ENCODE data around the gene PIK3CA. TPM values are rescaled to one million over a fixed set of nuclear protein-coding genes. Genes with fewer than 3 reads are reported as not detected.
A peak's percentile ranks its signal among the peaks of the same experiment; 100 is the strongest.

Gene PIK3CA
- total RNA-seq, 1 experiment from 2014 or later, result 21.7 TPM

- DNase-seq (ENCODE audit: low read depth), result no peak
These were observed 10.3 kb downstream of the PIK3CA start for GRCh38 chr3:179158336-179159039.

DNA sequence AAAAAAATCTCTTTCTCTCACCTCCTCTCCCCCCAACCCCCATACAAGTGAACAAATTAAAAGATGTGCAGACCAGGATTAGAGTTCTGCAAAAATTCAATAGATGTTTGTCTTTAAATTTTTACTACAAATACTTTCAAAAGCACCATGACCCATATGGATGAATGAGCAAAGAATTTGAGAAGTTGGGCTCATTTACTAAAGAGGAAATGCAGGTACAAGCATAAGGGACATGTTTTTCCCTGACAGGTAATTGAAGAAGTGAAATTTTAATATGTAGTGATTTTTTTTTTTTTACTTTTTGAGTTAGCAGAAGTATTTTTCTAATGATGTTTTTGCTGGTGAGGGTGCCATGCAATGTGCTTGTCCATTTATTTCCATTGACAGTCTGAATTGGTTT is 15.3 kb downstream of the PIK3CA start:
- no peak for DNase-seq (ENCODE audit: low read depth)

- no peak for DNase-seq (ENCODE audit: low read depth)
These were observed 16.7 kb downstream of the PIK3CA start for GRCh38 chr3:179164857-179165256.

DNA sequence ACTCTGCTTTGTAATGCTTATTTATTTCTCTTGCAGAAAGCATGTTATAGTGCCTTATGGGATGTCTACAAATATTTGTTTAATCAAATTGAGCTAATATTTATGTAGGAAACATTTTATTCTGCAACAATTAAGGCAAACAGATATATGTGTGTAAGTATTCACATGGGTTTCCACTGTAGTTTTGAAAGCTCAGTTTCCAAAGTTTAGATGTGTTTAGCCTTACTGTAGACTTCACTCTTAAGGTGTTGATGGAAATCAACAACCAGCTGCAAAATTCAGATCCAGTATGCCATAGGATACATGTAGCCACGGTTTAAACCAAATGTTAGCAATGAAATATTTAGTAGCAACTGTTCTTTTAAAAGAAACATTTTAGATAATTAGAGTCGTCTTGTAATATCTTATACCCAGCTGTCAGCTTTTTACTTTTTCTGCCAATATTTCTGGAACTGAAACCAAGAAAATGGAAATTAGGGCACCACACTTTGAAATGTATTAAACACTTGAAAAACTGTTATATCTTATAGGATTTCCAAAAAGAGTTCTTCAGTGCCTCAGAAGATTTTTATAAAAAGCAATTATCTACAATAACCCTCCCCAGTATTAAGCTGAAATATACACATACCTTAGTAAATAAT is 18.5 kb downstream of the PIK3CA start:
- no peak for DNase-seq (ENCODE audit: low read depth)

DNA sequence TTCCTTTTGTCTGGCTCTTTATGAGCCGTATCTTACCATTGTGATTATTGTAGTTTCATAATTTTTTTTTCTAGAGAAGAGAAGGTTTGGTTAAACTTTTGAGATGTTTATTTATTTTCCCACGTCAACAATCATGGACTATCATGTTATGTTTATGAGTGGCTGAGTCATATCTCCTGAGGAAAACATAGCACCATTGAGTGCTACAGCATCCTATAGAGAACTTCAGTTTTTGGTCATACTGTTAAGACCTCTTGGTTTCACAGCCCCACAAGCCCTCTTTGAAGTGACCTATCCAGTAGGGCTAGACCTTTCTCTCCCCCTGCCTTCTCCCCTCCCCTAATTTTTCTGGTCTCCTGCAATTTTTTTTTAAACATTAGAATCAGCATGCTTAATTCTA is 20.8 kb downstream of the PIK3CA start:
- peak; percentile 24 for DNase-seq (ENCODE audit: low read depth)

DNA sequence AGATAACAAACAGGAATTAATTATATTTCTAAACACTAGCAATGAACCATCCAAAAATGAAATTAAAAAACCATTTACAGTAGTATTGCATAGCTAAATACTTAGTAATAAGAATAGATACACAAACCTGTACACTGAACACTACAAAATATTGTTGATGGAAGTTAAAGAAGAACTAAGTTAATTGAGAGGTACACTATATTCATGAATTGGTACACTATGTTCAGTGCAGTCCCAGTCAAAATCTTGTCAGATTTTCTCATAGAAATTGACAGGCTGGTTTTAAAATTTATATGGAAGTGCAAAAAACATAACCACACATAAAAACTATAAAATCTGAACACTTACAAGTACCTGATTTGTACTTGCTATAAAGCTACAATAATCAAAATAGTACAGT is 24.4 kb downstream of the PIK3CA start:
- DNase-seq (ENCODE audit: low read depth), result no peak

DNA sequence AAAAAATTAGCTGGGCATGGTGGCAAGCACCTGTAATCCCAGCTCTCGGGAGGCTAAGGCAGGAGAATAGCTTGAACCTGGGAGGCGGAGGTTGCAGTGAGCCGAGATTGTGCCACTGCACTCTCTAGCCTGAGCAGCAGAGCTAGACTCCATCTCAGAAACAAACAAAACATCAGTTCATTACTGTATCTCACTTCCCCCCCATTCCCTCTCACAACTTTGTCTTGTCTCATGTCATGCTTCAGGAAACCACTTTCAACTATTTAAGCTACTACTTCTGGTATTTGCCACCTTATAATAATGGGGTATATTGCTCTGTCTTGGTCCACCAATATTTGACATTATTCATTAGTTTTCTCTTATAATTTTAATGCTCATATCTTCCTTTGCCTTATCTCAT is 26.2 kb downstream of the PIK3CA start:
- DNase-seq (ENCODE audit: low read depth), result no peak

DNA sequence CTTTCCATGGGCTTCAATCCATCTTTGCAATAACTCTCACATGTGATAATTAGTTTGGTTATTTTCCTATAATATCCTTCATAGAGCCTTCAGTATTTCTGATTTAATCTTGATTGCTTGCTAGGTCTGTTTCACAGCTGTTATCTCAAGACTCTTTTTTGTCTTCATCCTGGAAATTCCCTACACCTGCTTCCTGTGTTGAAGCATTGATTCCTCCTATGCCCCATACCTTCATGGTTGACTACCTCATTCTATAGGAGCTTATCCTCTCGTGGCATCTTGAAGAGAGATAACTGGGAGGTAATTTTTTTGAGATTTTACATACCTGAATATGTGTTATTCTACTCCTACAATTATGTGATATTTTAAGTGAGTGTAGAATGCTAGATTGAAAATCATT is 26.7 kb downstream of the PIK3CA start:
- no peak for DNase-seq (ENCODE audit: low read depth)

- DNase-seq (ENCODE audit: low read depth), result no peak
These were observed 27.2 kb downstream of the PIK3CA start for GRCh38 chr3:179175358-179175757.

DNA sequence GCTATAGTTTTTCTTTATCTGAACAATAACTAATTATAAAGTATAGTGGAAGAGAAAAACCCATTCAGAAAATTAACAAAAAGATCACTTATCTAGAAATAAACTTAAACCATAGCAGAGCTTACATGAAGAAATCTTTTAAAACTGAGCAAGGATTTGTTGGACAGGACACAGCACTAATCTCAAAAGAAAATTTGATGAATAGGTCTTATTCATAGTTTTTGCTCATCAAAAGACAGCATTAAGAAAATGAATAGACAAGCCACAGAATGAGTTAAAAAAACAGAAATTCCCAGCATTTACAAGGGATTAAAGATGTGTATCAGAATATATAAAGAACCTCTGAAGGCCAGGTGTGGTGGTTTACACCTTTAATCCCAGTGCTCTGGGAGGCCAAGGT is 29.5 kb downstream of the PIK3CA start:
- DNase-seq (ENCODE audit: low read depth), result no peak

- DNase-seq (ENCODE audit: low read depth), result no peak
These were observed 31.1 kb downstream of the PIK3CA start for GRCh38 chr3:179179256-179179655.

DNA sequence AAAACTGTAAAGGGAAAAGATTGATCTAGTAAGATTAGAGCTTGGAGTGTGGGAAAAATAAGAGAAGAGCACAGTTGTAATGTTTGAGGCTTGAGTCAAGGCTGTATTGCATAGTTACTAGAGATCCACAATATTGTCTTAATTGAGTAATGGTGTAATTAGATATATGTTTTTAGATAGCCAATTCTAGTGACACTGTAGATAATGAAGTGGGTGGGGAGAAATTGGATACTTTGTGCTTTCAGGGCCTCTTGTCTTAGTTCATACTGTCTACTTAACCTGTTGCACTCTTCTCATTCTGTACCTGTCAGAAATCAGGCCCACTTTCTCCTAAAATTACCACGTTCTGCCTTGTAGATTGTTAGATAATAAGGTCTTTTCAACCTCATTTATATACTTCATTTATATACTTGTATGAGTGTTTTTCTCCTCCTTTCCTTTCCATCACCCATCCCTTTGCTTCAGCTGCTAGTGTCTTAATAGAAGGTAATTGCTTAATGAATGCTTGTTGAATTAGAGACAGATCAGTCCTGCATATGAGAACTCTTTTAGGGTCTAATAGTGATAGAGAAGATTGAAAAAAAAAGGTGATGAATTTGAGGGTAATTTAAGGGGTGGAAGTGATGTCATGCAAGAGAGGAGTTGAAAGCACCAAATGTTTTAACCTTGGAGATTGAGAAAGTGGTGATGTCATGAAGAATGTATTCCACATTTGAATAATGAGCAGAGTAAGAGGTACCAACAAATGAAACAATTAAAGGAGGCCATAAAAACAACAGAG is 32.0 kb downstream of the PIK3CA start:
- DNase-seq (ENCODE audit: low read depth), result peak; percentile 67

DNA sequence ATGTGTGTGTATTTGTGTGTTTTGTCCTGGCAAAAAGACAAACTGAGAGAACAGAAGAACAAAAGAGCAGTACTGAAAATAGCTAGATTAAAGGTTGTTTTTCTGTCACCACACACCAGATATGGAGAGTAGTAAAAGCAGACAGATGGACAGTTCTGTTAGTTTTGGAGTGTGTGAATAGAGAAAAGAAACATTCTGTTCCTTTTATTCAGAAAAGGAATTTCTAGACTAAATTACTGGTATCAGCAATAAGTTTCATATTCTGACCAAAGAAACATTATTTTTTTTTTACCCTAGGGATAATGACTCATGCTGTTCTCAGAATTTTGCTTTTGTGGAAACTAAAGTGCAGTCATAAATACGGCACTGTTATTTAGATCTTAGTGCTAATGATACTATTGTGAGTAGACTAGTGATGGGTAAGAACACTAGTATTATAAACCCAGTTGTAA is 32.9 kb downstream of the PIK3CA start:
- DNase-seq (ENCODE audit: low read depth), result peak; percentile 70

GRCh38 chr3:179181993-179182551 is 33.9 kb downstream of the PIK3CA start:
- peak; percentile 76 for DNase-seq (ENCODE audit: low read depth)

- DNase-seq (ENCODE audit: low read depth), result no peak
These were observed 34.7 kb downstream of the PIK3CA start for GRCh38 chr3:179182902-179183301.

DNA sequence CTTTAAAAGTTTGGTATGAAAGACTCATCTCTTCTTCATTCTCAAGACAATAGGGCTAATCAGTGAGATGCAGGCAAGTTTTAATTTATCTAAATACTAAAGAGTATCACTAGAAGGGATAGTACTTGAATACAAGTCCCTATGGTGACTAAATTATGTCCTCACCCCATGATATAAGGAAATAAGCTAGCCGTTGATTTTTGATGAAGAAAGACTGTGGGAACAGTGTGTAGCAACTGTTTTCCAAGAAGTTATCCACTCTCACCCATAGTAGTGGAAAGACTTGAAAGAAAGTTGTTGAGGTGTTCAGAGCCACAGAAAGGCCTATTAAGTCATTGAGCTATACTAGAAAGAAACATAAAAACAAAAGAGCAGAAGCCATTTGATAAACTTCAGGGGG is 36.7 kb downstream of the PIK3CA start:
- no peak for DNase-seq (ENCODE audit: low read depth)

GRCh38 chr3:179186426-179186825 is 38.3 kb downstream of the PIK3CA start:
- DNase-seq (ENCODE audit: low read depth), result peak; percentile 24

DNA sequence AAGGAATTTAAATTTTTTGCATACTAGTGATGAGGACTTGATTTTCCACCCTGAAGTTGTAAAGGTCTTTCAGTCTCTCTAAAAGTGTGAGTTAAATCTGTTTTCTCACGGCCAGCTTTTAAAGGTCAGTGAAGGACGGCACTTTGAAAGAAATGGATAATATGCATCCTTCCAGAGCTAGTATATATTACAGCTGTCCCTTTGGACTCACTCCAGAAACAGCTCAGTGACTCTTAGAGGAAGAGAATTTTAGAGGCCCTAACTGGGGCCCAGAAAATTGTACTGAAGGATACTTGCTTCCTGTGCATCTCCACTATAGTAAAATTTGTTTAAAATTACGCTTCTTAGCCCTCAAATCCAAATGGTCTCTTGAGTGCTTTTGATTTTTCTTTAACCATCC is 41.6 kb downstream of the PIK3CA start:
- DNase-seq (ENCODE audit: low read depth), result peak; percentile 13

GRCh38 chr3:179190581-179190980 is 42.4 kb downstream of the PIK3CA start:
- no peak for DNase-seq (ENCODE audit: low read depth)

DNA sequence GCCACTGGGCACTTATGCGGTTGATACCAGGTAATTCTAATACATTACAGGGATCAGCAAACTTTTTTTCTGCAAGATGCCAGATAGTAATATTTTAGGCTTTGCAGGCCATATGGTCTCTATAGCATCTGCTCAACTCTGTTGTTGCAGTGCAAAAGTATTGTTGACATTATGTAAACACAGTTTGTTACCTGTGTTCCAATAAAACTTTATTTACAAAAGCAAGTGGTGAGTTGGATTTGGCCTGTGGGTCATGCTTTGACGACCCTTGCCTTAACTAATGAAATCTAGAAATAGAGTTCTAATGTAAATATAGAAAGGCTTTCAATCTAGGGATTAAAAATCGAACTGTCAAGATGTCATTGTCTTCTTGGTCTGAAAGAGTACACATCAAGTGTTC is 44.4 kb downstream of the PIK3CA start:
- no peak for DNase-seq (ENCODE audit: low read depth)

DNA sequence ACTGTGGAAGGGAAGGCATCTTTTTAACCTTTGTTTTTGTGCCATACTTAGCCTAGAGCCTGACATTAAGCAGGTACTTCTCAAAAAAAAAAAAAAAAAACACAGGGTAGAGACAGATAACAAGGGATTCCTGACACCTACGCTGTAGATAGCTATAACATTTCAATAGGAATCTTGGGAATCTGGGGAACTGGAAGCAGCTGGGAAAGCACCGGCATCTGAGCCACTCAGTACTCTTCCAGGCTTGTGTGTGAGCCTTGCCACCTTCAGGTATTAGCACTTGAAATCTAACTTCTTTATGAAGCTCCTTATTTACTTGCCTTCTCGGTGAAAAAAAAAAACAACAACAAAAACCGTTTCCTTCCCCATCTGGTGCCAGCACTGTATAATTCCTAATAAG is 46.8 kb downstream of the PIK3CA start:
- DNase-seq (ENCODE audit: low read depth), result no peak

DNA sequence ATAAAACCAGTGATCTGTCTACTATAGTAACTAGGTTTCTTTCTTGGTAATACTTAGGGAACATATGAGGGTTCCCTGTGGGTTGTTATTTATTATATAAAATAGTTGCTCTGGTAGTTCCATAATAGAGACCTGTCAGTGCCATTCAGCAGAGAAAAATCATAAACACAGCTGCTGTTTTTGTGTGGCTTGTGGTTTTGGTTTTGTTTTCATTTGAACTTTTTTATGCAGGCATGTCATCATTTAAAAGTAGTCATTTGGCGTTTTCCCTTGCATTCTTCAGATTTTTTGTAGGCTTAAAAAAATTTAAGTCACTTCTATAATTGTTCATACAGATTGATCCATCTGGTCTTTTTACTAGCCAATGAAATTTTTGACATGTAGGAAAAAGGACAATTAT is 47.9 kb downstream of the PIK3CA start:
- peak; percentile 84 for DNase-seq (ENCODE audit: low read depth)

DNA sequence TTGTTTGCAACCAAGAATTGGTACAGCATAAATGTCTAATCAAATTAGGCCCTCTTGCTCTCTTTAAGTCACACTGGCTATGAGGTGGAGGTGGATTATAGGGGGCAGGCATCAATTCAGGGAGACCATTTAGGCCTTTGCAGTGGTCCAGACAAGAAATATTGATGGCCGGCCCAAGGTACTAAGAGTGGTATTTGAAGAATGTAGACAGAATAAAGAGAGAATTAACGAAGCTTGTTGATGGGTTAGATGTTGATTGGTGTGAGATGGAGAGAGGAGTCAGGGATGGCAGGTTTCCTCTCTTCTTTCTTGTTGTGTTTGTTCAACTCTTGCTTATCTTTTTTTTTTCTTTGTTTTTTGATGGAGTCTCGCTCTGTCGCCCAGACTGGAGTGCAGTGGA is 48.5 kb downstream of the PIK3CA start:
- no peak for DNase-seq (ENCODE audit: low read depth)

All from M059J (cell line).